Right kidney (tissue), 1 donor: ENCODE measurements around the gene IGF1R.

Experiments
- DNase-seq: peaks from one replicate; pipeline ENCODE4 v3.0.0-alpha.2; 2016

IGF1R gene

GRCh38 chr15:98917417-98917816 is 269.1 kb downstream of the IGF1R start:
- DNase-seq: no peak

GRCh38 chr15:98920091-98920880 is 271.9 kb downstream of the IGF1R start:
- no peak for DNase-seq

- DNase-seq: no peak
Measured at GRCh38 chr15:98923171-98923570, 274.8 kb downstream of the IGF1R start.

- DNase-seq: no peak
Measured at GRCh38 chr15:98923579-98923978, 275.2 kb downstream of the IGF1R start.

- no peak for DNase-seq
Measured at GRCh38 chr15:98924401-98925049, 276.2 kb downstream of the IGF1R start.

- DNase-seq: no peak
Measured at GRCh38 chr15:98926236-98926635, 277.9 kb downstream of the IGF1R start.

GRCh38 chr15:98927022-98927421 is 278.7 kb downstream of the IGF1R start:
- DNase-seq: no peak

- no peak for DNase-seq
Measured at GRCh38 chr15:98927996-98928395, 279.7 kb downstream of the IGF1R start.

- no peak for DNase-seq
Measured at GRCh38 chr15:98930576-98930975, 282.2 kb downstream of the IGF1R start.

- no peak for DNase-seq
Measured at GRCh38 chr15:98931004-98931403, 282.7 kb downstream of the IGF1R start.

- DNase-seq: peak; percentile 16
Measured at GRCh38 chr15:98933406-98933805, 285.1 kb downstream of the IGF1R start.

- no peak for DNase-seq
Measured at GRCh38 chr15:98935736-98936135, 287.4 kb downstream of the IGF1R start.

GRCh38 chr15:98937413-98938104 is 289.2 kb downstream of the IGF1R start:
- DNase-seq: no peak

GRCh38 chr15:98938105-98938417 is 289.7 kb downstream of the IGF1R start:
- DNase-seq: no peak

- DNase-seq: no peak
Measured at GRCh38 chr15:98938799-98939198, 290.5 kb downstream of the IGF1R start.

GRCh38 chr15:98939311-98940080 is 291.2 kb downstream of the IGF1R start:
- no peak for DNase-seq

- DNase-seq: no peak
Measured at GRCh38 chr15:98941595-98942255, 293.4 kb downstream of the IGF1R start.

- DNase-seq: no peak
Measured at GRCh38 chr15:98942431-98942830, 294.1 kb downstream of the IGF1R start.

GRCh38 chr15:98943051-98943508 is 294.7 kb downstream of the IGF1R start:
- no peak for DNase-seq

- DNase-seq: no peak
Measured at GRCh38 chr15:98943601-98944151, 295.3 kb downstream of the IGF1R start.
